Measurements from ENCODE around the gene CORO2B. TPM values are rescaled to one million over a fixed set of nuclear protein-coding genes. Genes with fewer than 3 reads are reported as not detected.

Gene CORO2B
- total and polyA plus RNA-seq, 4 donors: 2.4 to 12.5 (median 4.3) TPM

- no peak for DNase-seq
- Histone ChIP-seq H3K27me3 (ENCODE audit: control insufficient read depth in 3 of 3, insufficient read depth in 3 of 3, low read length in 2 of 3) (peaks cover 0 to 6% (median 0%) of the 10 kb centered on the region in 3 donors), H3K4me1 (ENCODE audit: control insufficient read depth in 5 of 5, insufficient read depth in 5 of 5, low read length in 5 of 5) (no peaks in the 10 kb centered on the region), H3K9ac (ENCODE audit: insufficient read depth in 1 of 2, low read length in 2 of 2) (no peak overlapping the region), H3K27ac (ENCODE audit: low read depth in 1 of 2, low read length in 1 of 2) (no peak overlapping the region), H3K36me3 (ENCODE audit: control insufficient read depth in 4 of 4, insufficient read depth in 4 of 4, low read length in 4 of 4) (no peaks in the 10 kb centered on the region), H3K9me3 (ENCODE audit: control insufficient read depth in 4 of 4, insufficient read depth in 3 of 4, low read length in 3 of 4) (no peaks in the 10 kb centered on the region), H3K4me3 (no peak overlapping the region)
- no peak for ATAC-seq (ENCODE audit: insufficient read depth, low FRiP score)
- TF ChIP-seq CTCF (IDR thresholded peaks at IDR 0.05; ENCODE audit: control extremely low read depth, extremely low read depth): no peak
Measured at GRCh38 chr15:68565234-68565633, 13.6 kb upstream of the CORO2B start.

GRCh38 chr15:68565726-68566125, 13.1 kb upstream of the CORO2B start:
- peaks cover 0 to 6% (median 0%) of the 10 kb centered on the region in 3 donors for H3K27me3 ChIP-seq (ENCODE audit: control insufficient read depth in 3 of 3, insufficient read depth in 3 of 3, low read length in 2 of 3)
- no peak for ATAC-seq (ENCODE audit: insufficient read depth, low FRiP score)
- H3K27ac ChIP-seq (ENCODE audit: low read depth in 1 of 2, low read length in 1 of 2): no peak overlapping the region
- H3K9ac ChIP-seq (ENCODE audit: insufficient read depth in 1 of 2, low read length in 2 of 2): no peak overlapping the region
- WGBS, 2 donors: 87 to 90% methylated on average over 4 of the region's 4 CpGs
- H3K4me1 ChIP-seq (ENCODE audit: control insufficient read depth in 5 of 5, insufficient read depth in 5 of 5, low read length in 5 of 5): no peaks in the 10 kb centered on the region
- no peaks in the 10 kb centered on the region for H3K36me3 ChIP-seq (ENCODE audit: control insufficient read depth in 4 of 4, insufficient read depth in 4 of 4, low read length in 4 of 4)
- no peak overlapping the region for H3K4me3 ChIP-seq
- TF ChIP-seq CTCF (IDR thresholded peaks at IDR 0.05; ENCODE audit: control extremely low read depth, extremely low read depth): no peak
- DNase-seq: no peak
- H3K9me3 ChIP-seq (ENCODE audit: control insufficient read depth in 4 of 4, insufficient read depth in 3 of 4, low read length in 3 of 4): no peaks in the 10 kb centered on the region

GRCh38 chr15:68566377-68566954, 12.3 kb upstream of the CORO2B start:
- 66 to 74% methylated on average over 9 of the region's 9 CpGs for WGBS, 2 donors
- H3K27me3 ChIP-seq (ENCODE audit: control insufficient read depth in 3 of 3, insufficient read depth in 3 of 3, low read length in 2 of 3): peaks cover 0 to 3% (median 0%) of the 10 kb centered on the region in 3 donors
- no peak overlapping the region for H3K9ac ChIP-seq (ENCODE audit: insufficient read depth in 1 of 2, low read length in 2 of 2)
- no peak for TF ChIP-seq CTCF (IDR thresholded peaks at IDR 0.05; ENCODE audit: control extremely low read depth, extremely low read depth)
- H3K36me3 ChIP-seq (ENCODE audit: control insufficient read depth in 4 of 4, insufficient read depth in 4 of 4, low read length in 4 of 4): no peaks in the 10 kb centered on the region
- ATAC-seq (ENCODE audit: insufficient read depth, low FRiP score) (no peak), DNase-seq (no peak)
- no peak overlapping the region for H3K27ac ChIP-seq (ENCODE audit: low read depth in 1 of 2, low read length in 1 of 2)
- no peaks in the 10 kb centered on the region for H3K9me3 ChIP-seq (ENCODE audit: control insufficient read depth in 4 of 4, insufficient read depth in 3 of 4, low read length in 3 of 4)
- no peaks in the 10 kb centered on the region for H3K4me1 ChIP-seq (ENCODE audit: control insufficient read depth in 5 of 5, insufficient read depth in 5 of 5, low read length in 5 of 5)
- no peak overlapping the region for H3K4me3 ChIP-seq

GRCh38 chr15:68567345-68567744, 11.4 kb upstream of the CORO2B start:
- Histone ChIP-seq H3K9me3 (ENCODE audit: control insufficient read depth in 4 of 4, insufficient read depth in 3 of 4, low read length in 3 of 4) (no peaks in the 10 kb centered on the region), H3K36me3 (ENCODE audit: control insufficient read depth in 4 of 4, insufficient read depth in 4 of 4, low read length in 4 of 4) (no peaks in the 10 kb centered on the region), H3K4me3 (no peak overlapping the region), H3K27me3 (ENCODE audit: control insufficient read depth in 3 of 3, insufficient read depth in 3 of 3, low read length in 2 of 3) (peaks cover 0 to 2% (median 0%) of the 10 kb centered on the region in 3 donors), H3K4me1 (ENCODE audit: control insufficient read depth in 5 of 5, insufficient read depth in 5 of 5, low read length in 5 of 5) (no peaks in the 10 kb centered on the region), H3K27ac (ENCODE audit: low read depth in 1 of 2, low read length in 1 of 2) (no peak overlapping the region), H3K9ac (ENCODE audit: insufficient read depth in 1 of 2, low read length in 2 of 2) (no peak overlapping the region)
- WGBS, 2 donors: 84 to 94% methylated on average over 3 of the region's 3 CpGs
- ATAC-seq (ENCODE audit: insufficient read depth, low FRiP score): no peak
- TF ChIP-seq CTCF (IDR thresholded peaks at IDR 0.05; ENCODE audit: control extremely low read depth, extremely low read depth): no peak
- no peak for DNase-seq
